Middle frontal gyrus (tissue), 1 donor: ENCODE results near the gene ATXN7.

Experiments used
- DNase-seq: peaks from one replicate; pipeline ENCODE4 v3.0.0-alpha.2; 2015; ENCODE audit warnings: low spot score; ENCODE audit errors: extremely low spot score

ATXN7 gene, protein sequence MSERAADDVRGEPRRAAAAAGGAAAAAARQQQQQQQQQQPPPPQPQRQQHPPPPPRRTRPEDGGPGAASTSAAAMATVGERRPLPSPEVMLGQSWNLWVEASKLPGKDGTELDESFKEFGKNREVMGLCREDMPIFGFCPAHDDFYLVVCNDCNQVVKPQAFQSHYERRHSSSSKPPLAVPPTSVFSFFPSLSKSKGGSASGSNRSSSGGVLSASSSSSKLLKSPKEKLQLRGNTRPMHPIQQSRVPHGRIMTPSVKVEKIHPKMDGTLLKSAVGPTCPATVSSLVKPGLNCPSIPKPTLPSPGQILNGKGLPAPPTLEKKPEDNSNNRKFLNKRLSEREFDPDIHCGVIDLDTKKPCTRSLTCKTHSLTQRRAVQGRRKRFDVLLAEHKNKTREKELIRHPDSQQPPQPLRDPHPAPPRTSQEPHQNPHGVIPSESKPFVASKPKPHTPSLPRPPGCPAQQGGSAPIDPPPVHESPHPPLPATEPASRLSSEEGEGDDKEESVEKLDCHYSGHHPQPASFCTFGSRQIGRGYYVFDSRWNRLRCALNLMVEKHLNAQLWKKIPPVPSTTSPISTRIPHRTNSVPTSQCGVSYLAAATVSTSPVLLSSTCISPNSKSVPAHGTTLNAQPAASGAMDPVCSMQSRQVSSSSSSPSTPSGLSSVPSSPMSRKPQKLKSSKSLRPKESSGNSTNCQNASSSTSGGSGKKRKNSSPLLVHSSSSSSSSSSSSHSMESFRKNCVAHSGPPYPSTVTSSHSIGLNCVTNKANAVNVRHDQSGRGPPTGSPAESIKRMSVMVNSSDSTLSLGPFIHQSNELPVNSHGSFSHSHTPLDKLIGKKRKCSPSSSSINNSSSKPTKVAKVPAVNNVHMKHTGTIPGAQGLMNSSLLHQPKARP

DNA sequence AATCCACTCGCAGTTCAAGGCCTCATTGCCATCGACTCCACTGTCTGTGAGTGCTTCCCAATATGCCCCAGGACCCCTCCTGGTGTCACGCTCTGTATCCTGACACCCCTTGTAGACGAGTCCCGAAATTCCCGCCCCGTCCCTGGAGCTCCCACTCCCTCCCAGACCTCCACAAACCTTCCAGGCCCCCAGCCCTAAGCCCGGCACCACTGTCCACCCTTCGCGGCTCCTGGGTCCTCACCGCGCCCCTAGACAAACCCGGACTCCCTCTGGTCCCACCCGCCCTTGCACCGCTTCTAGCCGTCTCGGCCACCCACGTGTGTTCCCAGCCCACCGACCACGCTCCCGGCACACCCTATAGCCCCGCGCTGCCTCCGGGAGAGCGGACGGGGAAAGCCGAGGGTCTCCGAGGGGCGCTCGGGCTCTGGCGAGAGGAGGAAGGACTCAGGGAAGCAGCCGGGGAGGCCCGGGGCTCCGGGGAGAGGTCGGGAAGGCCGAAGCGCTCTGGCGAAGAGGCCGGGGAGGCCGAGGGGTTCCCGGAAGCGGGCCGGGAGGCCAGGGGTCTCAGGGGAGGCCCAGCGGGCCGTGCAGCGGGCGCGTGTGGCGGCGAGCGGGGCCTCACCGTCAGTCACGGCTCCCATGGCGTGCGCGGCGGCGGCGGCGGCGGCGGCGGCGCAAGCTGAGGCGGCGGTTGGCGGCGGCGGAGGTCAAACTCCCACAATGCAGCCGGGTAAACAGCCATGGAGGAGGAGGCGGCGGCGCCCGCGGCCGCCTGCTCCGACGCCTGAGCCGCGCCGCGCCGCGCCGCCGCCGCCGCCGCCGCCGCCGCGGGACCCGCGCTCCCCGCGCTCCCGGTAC lies at the start of gene ATXN7, which contains the start of gene THOC7:
Gene ATXN7 (plus strand): TSS at position 718 of the 858 bp plus-strand sequence. CDS start 48,732 bp downstream, outside the sequence.
Gene THOC7 (minus strand): TSS at position 656 of the 858 bp plus-strand sequence. CDS start 15 bp downstream, at position 641.
- DNase-seq = peak; percentile 37

DNA sequence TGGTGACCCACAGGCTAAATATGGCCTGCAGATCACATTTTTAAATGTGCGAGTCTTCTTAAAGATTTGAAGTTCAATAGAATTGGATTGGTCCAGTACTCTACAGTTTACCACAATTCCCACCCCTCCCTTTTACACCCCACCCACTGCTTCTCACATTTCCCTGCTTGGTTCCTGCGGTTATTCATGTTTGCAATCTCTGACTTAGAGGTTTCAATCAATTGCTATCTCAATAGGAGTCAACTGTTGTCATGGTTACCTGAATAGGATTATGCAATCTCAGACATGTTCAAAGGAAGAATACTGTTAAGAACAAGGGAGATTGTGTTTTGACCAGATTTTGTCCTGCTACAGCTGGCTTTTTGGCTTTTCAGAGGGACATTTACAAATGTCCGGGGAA lies 49.4 kb upstream of the ATXN7 start:
- no peak for DNase-seq

DNA sequence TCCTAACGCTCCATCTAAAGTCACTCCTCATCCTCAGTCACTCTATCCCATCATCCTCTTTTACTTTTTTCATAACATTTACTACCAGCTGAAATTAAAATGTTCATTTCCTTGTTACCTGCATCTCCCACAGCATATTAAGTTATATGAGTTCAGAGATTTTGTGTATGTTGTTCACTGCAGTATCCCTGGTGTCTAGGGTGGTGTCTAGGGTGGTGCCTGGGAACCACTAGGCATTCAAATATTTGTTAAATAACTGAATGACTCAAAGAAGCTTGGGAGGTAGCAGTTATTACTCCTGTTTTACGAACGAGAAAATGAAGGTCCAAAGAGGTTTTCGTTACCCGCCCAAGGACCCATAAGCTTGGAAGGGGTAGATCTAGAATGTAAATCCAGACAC lies 46.4 kb upstream of the ATXN7 start:
- no peak for DNase-seq

DNA sequence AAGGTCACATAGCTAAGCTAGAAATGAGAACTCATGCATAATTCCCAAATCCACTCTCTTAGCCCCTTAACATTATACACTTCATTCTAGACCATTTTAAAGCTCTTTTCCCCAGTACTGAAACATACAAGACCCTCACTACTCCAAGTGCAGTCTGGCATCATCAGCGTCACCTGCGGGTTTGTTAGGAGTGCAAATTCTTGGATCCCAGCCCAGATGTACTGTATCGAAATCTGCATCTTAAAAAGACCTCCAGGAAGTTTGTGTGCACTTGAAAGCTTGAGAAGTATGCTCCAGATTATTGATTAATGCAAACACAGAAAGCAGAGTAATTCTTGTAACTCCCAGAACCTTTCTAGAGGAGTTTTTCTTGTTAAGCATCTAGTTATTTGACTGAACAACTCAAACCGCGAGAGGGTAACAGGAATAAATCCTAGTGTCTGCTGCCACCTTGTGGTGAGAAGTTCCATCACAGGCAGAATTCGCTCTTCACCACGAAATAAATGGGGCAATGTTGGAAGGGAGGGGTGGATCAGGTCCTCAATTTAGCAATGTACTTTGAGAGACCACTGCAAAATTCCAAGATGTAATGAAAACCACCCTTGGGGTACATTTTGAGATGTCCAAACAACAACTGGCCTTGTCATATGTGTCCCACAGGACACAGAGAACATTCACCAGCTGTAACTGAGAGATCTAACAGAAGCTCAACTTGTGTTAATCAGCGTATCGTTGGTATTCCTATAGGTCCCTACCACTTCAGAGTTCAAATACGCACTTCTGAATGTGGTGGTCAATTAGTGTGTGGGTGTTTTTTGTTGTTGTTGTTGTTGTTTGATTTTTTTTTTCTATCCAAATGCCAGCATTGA lies 45.2 kb upstream of the ATXN7 start:
- peak; percentile 76 for DNase-seq

DNA sequence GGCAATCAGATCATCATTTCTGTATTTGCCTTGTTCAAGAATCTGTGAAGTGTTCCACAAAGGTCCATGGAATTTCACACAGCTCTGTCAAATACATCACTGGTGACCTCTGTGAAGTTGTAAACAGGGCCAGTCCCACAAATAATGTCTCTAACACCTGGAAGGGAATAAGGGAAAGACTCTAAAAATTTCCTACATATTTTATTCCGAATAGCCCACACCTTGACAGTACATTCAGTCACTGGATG lies 44.6 kb upstream of the ATXN7 start, which contains the start of gene C3orf49:
Gene C3orf49 (plus strand): TSS at position 149 of the 248 bp plus-strand sequence. CDS start 173 bp downstream, outside the sequence.
- no peak for DNase-seq

DNA sequence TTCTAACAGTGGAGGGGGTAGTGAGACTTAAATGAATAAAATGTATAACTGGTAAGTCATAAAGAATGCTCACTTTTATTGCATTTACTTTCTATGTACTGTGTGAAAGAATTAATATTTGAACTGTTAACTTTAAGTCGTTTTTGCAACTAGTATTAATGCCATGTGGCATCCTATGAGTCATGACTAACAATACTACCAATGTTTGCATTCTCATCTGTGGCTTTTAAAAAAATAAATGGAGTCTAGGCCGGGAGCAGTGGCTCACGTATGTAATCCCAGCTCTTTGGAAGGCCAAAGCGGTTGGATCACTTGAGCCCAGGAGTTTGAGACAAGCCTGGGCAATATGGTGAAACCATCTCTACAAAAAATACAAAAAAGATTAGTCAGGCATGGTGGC lies 39.4 kb upstream of the ATXN7 start:
- no peak for DNase-seq

DNA sequence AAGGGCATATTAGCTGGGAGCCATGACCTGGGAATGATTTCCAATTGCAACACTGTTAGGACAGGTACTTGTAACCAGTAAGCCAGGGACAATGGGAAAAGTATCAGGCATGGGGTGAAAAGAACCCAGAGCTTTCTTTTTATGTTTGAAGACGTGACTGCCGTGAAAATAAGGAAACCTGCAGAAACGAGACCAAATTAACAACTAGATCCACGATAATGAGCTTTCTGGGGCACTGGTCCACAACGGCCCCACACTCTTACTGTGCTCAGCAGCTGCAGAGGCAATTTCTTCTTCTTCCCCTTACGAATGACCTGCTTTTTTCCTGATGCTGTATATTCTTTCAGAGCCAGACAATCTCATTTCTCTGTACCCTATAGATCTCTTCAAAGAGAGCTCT lies 33.1 kb upstream of the ATXN7 start:
- no peak for DNase-seq

DNA sequence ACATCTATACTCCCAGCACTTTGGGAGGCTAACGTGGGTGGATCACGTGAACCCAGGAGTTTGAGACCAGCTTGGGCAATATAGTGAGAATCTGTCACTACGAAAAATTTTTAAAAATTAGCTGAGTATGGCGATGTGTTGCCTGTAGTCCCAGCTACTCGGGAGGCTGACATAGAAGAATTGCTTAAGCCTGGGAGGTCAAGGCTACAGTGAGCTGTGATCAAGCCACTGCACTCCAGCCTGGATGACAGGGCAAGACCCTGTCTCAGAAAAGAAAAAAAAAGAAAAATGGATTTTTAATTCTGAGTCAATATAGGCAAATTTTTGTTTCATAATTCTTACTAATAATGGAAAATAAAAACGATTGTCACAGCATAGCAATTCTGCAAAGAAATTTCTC lies 31.3 kb upstream of the ATXN7 start:
- no peak for DNase-seq

DNA sequence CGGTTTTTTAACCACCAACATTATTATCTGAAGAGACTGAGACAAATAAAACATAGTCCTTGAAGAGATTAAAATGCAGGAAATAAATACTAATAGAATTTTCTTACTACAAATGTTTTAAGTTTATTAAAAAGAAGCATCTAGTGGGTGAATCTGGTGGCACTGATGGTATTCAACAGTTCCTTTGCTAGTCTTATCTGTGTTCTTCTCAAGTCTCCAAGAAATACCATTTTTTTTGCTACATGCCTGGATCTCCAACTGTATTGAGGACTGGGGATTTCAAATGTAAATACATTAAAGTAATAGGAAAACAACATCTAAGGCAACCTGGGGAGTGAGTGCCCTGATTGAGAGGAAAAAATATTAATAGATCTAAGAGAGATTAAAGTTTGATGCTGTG lies 22.0 kb upstream of the ATXN7 start:
- DNase-seq = no peak

DNA sequence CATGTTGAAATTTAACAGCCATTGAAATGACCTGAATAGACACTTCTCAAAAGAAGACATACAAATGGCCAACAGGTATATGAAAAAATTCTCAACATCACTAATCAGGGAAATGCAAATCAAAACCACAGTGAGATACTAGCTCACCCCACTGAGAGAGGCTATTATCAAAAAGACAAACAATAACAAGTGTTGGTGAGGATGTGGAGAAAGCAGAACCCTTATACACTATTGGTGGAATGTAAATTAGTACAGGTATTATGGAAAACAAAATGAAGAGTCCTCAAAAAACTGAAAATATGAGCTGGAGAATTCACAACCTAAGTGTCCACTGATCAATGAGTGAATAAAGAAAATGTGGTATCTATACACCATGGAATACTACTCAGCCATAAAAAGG lies 21.5 kb upstream of the ATXN7 start:
- DNase-seq = no peak

DNA sequence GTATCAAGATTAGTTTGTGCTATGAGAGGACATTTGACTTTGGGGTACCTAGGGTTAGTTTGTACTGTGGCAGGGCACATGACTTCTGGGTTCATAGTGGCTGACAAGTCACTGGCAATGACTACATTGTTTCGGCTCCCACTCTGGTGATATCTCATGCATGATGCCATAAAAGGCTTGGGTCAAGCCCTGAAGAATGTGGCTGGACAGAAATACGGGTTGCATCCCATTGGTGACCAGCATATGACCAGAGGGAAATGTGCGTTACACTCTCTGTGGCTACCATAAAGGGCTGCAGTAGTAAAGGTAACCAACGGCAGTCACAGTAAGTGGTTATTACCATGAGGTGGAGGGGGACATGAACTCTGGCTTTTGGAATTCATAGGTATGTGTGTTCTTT lies 18.5 kb upstream of the ATXN7 start:
- DNase-seq = no peak

DNA sequence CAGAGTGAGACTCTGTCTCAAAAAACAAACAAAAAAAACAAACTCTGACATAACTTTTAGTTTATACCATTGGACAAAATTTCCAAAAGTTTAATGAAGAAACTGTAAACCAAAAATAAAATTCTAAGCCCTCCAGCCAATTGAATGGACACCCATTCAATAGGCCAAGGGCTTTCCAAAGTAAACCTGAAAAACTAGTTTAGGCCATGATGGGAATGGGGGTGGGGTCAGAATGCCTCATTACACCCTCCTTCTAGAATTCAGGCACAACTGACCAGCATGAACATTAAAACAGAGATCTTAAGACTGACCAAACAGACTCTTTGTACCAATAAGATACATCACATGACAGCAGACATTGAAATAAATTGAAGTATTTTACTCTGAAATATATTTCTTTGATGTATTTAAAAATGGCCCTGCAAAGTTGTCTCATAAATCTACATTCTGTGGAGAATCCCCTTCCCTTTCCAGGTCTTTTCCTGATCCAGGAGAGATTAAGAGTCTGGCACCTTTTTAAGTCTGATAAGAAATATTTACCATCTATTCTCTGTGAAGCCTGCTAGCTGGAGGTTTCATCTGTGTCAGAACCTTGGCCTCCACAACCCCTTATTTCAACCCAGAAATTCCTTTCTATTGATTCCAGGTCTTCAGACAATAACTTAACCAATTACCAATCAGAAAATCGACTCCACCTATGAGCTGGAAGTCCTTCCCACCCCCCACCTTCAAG lies 15.8 kb upstream of the ATXN7 start:
- DNase-seq = no peak

DNA sequence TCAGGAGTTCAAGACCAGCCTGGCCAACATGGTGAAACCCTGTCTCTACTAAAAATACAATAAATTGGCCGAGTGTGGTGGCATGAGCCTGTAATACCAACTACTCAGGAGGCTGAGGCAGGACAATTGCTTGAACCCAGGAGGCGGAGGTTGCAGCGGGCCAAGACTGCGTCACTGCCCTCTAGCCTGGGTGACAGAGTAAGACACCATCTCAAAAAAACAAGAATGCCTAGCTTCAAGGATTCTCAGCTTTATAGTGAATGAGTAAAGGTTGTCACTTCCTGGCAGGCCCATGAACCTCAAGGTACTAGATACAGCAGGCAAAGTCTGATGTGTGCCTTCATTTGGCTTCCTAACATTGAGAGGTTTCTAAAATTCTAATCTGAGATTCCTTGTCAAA lies 14.5 kb upstream of the ATXN7 start:
- no peak for DNase-seq

DNA sequence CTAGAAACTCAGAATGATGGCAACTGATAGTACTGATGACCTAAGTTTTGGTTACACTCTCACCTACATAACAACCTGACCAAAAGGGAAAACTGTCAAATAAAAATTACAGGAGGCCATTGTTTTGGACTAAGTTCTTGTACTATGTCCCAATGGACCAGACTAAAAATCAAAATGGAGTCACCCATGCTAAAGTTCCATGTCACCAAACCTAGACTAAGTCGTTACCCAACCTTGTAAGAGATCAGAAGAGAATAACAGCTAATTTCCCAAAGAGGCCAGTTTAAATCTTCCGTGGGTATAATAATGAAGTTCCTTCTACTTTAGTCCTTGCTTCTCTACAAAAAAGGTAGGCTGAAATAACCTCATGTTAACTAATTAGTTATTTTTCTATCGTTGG lies 12.4 kb upstream of the ATXN7 start:
- DNase-seq = no peak

DNA sequence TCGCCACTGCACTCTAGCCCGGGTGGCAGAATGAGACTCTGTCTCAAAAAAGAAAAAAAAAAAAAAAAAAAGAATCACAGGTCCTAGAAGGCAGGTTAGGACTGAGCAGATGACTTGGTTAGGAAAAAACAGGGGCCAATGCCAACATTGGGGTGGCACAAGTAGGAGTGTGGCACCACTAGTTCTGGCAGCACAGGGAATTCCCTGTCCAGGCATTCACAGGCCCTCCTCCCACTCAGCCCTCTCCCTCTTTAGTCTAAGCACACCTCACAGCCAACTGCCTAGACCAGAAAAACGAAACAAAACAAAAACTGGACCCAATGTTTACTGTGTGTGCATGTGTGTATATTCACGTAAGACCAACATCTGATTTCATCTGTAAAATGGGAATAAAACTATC lies 10.6 kb upstream of the ATXN7 start:
- DNase-seq = no peak

DNA sequence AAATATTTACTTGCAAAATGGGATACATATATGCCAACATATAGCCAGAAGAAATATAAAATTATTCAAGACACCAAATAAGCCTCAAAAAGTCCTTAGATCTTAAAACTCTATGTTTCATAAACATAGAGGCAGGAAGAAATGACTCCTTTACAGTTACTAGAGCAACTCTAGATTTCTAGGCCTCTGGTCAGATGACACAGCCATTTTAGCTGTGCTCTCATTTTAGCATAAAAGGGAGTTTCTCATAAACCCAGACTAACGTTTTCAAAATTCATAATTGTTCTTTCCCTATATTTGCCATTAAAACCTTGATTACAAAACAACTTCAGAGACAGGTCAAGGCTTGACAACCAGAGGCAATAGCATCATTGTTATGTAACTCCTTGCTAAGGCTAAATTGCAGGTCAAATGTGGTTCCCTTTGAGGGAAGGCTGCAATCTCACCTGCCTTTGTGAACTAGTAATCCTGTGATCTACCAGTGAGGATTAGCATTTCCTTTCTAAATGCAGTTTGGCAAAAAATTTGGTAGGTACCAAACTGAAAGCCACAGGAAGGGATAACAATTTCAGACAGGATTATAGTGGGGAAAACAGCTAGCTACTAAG lies 8.2 kb upstream of the ATXN7 start:
- DNase-seq = no peak

DNA sequence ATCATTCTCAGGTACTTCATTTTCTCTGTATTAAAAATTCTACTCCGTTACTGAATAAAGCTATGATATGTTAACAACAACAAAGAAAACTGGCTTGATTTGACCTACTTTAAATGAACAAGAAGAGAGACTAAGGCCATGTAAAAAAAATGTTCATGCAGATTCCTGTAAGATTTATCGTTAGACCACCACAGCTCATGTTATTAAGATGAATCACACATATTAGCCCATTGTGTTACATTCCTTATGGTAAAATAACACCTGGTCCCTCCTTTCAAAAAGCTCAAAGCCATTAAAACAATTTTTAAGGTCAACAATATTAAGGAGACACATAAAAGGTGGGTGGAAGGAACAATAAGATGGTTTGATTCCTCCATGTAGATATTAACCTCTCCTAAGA lies 6.4 kb upstream of the ATXN7 start:
- DNase-seq = no peak

DNA sequence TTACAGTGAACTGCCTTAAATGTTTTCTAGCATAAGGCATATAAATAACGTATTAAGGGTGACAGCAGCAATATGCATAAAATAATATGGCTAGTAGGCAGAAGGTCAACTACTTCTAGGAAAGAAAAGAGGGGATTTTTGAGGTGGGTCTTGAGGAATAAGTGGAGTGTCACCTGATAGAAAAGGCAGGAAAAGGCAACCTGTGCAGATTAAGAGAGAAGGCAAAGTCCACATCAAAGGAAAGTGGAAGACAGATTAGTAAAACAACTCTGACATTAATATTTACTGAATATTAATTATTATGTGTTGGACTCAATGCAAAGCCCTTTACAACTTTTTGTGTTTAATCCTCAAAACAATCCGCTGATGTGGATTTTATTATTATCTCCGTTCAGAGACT lies 2.9 kb upstream of the ATXN7 start:
- no peak for DNase-seq

DNA sequence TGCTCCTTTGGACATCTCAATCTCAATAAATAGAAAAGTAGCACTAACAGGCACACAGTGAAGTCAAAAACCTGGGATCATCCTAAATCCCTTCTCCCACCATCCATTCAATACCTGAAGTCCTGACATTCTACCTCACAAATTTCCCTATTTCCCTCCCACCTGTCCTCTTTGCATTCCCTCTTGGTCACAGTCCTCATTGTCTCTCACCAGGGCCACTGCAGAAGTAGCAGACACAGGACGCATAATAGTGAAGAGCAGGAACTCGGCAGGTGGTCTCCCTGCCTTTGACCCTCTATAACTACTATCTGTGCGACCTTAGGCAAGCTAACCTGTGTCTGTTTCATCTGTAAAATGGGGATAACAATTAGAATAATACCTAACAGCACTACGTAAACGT lies 2.4 kb upstream of the ATXN7 start:
- DNase-seq = no peak

DNA sequence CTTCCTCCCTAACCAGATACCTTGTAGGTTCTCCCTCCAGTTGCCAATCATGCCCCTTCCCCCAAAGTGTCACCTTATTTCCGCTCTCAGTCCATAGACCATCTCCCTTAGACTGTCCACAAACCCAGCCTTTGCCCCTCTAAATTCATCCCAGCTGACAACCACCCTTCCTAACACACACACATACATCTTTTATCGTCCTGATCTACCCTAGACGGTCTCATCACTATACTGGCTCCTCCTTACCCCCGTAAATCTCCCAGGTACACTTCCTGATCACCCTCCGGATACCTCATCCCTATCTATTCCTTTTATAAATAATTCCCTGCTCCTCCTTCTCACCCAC lies 890 bp upstream of the ATXN7 start:
- no peak for DNase-seq
